CD14-positive monocyte (primary cell): Measurements from ENCODE around the gene CELF2. TPM values are rescaled to one million over a fixed set of nuclear protein-coding genes. Genes with fewer than 3 reads are reported as not detected.

ENCODE experiments used
- DNase-seq, 3 donors: peaks; one replicate each; pipeline ENCODE4 v3.0.0-alpha.2; 2011 to 2022
- H2AFZ ChIP-seq: 2 replicates; pipeline ENCODE4 v1.6.0; 2012; ENCODE audit warnings: mild to moderate bottlenecking, low read depth, low read length, inconsistent platforms; ENCODE audit not compliant: insufficient read depth, poor library complexity, severe bottlenecking
- H3K27ac ChIP-seq, 2 donors: 1 replicate in 1 of 2; 2 replicates in 1 of 2; pipeline ENCODE4 v1.5.1; 2012 to 2013; ENCODE audit warnings: low read length in 2 of 2, control low read depth in 1 of 2, inconsistent platforms in 1 of 2, low read depth in 1 of 2, mild to moderate bottlenecking in 1 of 2
- H3K27me3 ChIP-seq, 2 donors: one replicate each; pipeline versions ENCODE4 v1.6.0 to v1.6.1; 2011 to 2013; ENCODE audit warnings: low read length in 2 of 2; ENCODE audit not compliant: control insufficient read depth in 2 of 2, insufficient read depth in 2 of 2
- H3K36me3 ChIP-seq, 2 donors: replicated peaks in 1 of 2; 1 replicate in 1 of 2; 2 replicates in 1 of 2; pipeline versions ENCODE4 v1.5.1 to v1.6.1; 2012 to 2013; ENCODE audit warnings: low read length in 2 of 2, control low read depth in 1 of 2, inconsistent platforms in 1 of 2, mild to moderate bottlenecking in 1 of 2; ENCODE audit not compliant: insufficient read depth in 2 of 2, control insufficient read depth in 1 of 2
- H3K4me1 ChIP-seq, 2 donors: 1 replicate in 1 of 2; 2 replicates in 1 of 2; pipeline versions ENCODE4 v1.5.1 to v1.6.1; 2012 to 2013; ENCODE audit warnings: low read length in 2 of 2, control low read depth in 1 of 2, inconsistent platforms in 1 of 2, mild to moderate bottlenecking in 1 of 2, moderate library complexity in 1 of 2; ENCODE audit not compliant: insufficient read depth in 2 of 2, control insufficient read depth in 1 of 2
- H3K4me2 ChIP-seq: replicated peaks from 2 replicates; pipeline ENCODE3; 2012; ENCODE audit warnings: low read length, moderate library complexity, mild to moderate bottlenecking; ENCODE audit not compliant: poor library complexity, severe bottlenecking; ENCODE audit errors: extremely low read depth
- H3K4me3 ChIP-seq, 3 experiments: fragments of 200-600 bp in 1 of 3; sonication (generic) in 1 of 3; replicated peaks in 1 of 3; 1 replicate in 2 of 3; 2 replicates in 1 of 3; pipeline ENCODE4 v1.5.1; 2011 to 2013; ENCODE audit warnings: low read length in 3 of 3, mild to moderate bottlenecking in 3 of 3, control low read depth in 2 of 3, low read depth in 2 of 3, inconsistent platforms in 1 of 3, moderate library complexity in 1 of 3
- H3K79me2 ChIP-seq: 2 replicates; pipeline ENCODE4 v1.6.0; 2012; ENCODE audit warnings: mild to moderate bottlenecking, control low read depth, inconsistent platforms, low read length, moderate library complexity; ENCODE audit not compliant: insufficient read depth
- H3K9ac ChIP-seq: 2 replicates; pipeline ENCODE4 v1.6.0; 2017; ENCODE audit warnings: low read length, mild to moderate bottlenecking; ENCODE audit not compliant: insufficient read depth, poor library complexity, severe bottlenecking
- H3K9me3 ChIP-seq, 2 donors: replicated peaks in 1 of 2; 1 replicate in 1 of 2; 2 replicates in 1 of 2; pipeline versions ENCODE4 v1.5.1 to v1.6.1; 2012 to 2013; ENCODE audit warnings: low read length in 2 of 2, control low read depth in 1 of 2; ENCODE audit not compliant: control insufficient read depth in 1 of 2, insufficient read depth in 1 of 2
- H4K20me1 ChIP-seq: 2 replicates; pipeline ENCODE4 v1.6.0; 2012; ENCODE audit warnings: mild to moderate bottlenecking, low read length, control low read depth, moderate library complexity; ENCODE audit not compliant: insufficient read depth
- H3K27ac Mint-ChIP-seq, 7 donors: one replicate each; pipeline ENCODE4 v1.8.0; 2020; ENCODE audit warnings: mild to moderate bottlenecking in 7 of 7, mixed read lengths in 7 of 7, moderate library complexity in 6 of 7, inconsistent platforms in 2 of 7
- H3K27me3 Mint-ChIP-seq, 3 donors: one replicate each; pipeline ENCODE4 v1.8.0; 2021 to 2022; ENCODE audit warnings: low read depth in 3 of 3, mild to moderate bottlenecking in 3 of 3, mixed read lengths in 3 of 3, moderate library complexity in 3 of 3, inconsistent platforms in 1 of 3
- H3K36me3 Mint-ChIP-seq, 2 donors: one replicate each; pipeline ENCODE4 v1.8.0; 2020; ENCODE audit warnings: mixed read lengths in 2 of 2, inconsistent platforms in 1 of 2, mild to moderate bottlenecking in 1 of 2
- H3K4me1 Mint-ChIP-seq: one replicate; pipeline ENCODE4 v1.8.0; 2020; ENCODE audit warnings: mild to moderate bottlenecking, mixed read lengths
- H3K4me3 Mint-ChIP-seq, 2 donors: one replicate each; pipeline ENCODE4 v1.8.0; 2020; ENCODE audit warnings: mild to moderate bottlenecking in 2 of 2, mixed read lengths in 2 of 2, moderate library complexity in 1 of 2
- H3K9me3 Mint-ChIP-seq, 7 donors: one replicate each; pipeline ENCODE4 v1.8.0; 2020 to 2022; ENCODE audit warnings: mixed read lengths in 7 of 7, mild to moderate bottlenecking in 6 of 7, moderate library complexity in 6 of 7, inconsistent platforms in 2 of 7
- WGBS: methylation state at CpG from one replicate; pipeline ENCODE4 v1.1.5; 2013; ENCODE audit warnings: missing lambda C conversion rate; ENCODE audit not compliant: insufficient coverage; 5-methylcytosine and 5-hydroxymethylcytosine counted together
- intact Hi-C, 2 donors: fragments of 100-400 bp; cut with micrococcal nuclease; formaldehyde crosslinking; loops; one replicate each; pipeline versions ENCODE4 v1.15.0 to v1.15.1; 2023
- polyA plus RNA-seq, 3 donors: library from polyadenylated mRNA; depleted of rRNA in 1 of 3; unstranded in 2 of 3; stranded (reverse) in 1 of 3; fragments of 300-500 nt in 2 of 3; fragments of >200 nt in 1 of 3; fragmentation: Illumina TruSeq in 2 of 3; gene quantifications; 1 replicate in 2 of 3; 2 replicates in 1 of 3; pipeline ENCODE4 v1.2.3, GENCODE V29; 2012 to 2021
- TF ChIP-seq, protein P1 (sequence below): fragments of 200-600 bp; IDR thresholded peaks from one replicate; pipeline ENCODE4 v1.8.0; 2022; ENCODE audit warnings: antibody characterized with exemption, mild to moderate bottlenecking

Gene CELF2
- polyA plus RNA-seq, 3 donors, result 53.5 to 93.3 (median 80.5) TPM

DNA sequence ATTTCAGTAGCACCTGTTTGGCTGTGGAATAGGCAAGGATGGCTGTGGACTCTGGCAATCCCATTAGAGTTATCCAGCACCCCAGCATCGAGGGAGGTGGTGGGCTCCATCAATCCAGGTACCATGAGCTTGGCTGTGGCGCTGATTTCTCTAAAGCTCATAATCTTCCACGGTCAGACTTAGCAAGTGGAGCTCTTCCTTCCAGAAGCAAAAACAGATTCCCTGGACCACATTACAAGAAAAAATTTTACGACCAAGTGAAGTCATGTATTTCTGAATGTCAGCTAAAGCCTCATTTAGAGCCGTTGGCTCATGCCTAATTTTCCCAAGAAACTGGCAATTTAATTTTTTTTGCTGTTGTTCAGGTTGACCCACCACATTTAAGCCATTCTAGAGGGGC is 135.1 kb downstream of the CELF2 start:
- Histone ChIP-seq H3K79me2 (no peaks in the 10 kb centered on the region), H3K4me3 (no peak overlapping the region), H3K4me2 (no peak overlapping the region), H3K9me3 (no peaks in the 10 kb centered on the region), H2AFZ (no peak overlapping the region), H3K36me3 (no peaks in the 10 kb centered on the region), H4K20me1 (no peaks in the 10 kb centered on the region), H3K4me1 (peaks cover 31 to 35% of the 10 kb centered on the region in 2 donors), H3K9ac (no peak overlapping the region), H3K27ac (no peak overlapping the region), H3K27me3 (no peaks in the 10 kb centered on the region)
- Mint-ChIP-seq H3K27ac (no peak overlapping the region), H3K27me3 (no peaks in the 10 kb centered on the region), H3K4me1 (peaks cover 37% of the 10 kb centered on the region), H3K4me3 (no peak overlapping the region), H3K36me3 (no peaks in the 10 kb centered on the region), H3K9me3 (no peaks in the 10 kb centered on the region)
- DNase-seq, result no peak
- intact Hi-C loops, result no loop called here
- TF ChIP-seq, protein P1, sequence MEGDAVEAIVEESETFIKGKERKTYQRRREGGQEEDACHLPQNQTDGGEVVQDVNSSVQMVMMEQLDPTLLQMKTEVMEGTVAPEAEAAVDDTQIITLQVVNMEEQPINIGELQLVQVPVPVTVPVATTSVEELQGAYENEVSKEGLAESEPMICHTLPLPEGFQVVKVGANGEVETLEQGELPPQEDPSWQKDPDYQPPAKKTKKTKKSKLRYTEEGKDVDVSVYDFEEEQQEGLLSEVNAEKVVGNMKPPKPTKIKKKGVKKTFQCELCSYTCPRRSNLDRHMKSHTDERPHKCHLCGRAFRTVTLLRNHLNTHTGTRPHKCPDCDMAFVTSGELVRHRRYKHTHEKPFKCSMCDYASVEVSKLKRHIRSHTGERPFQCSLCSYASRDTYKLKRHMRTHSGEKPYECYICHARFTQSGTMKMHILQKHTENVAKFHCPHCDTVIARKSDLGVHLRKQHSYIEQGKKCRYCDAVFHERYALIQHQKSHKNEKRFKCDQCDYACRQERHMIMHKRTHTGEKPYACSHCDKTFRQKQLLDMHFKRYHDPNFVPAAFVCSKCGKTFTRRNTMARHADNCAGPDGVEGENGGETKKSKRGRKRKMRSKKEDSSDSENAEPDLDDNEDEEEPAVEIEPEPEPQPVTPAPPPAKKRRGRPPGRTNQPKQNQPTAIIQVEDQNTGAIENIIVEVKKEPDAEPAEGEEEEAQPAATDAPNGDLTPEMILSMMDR, result no peak
- WGBS, result 98% methylated on average over 5 of the region's 5 CpGs

DNA sequence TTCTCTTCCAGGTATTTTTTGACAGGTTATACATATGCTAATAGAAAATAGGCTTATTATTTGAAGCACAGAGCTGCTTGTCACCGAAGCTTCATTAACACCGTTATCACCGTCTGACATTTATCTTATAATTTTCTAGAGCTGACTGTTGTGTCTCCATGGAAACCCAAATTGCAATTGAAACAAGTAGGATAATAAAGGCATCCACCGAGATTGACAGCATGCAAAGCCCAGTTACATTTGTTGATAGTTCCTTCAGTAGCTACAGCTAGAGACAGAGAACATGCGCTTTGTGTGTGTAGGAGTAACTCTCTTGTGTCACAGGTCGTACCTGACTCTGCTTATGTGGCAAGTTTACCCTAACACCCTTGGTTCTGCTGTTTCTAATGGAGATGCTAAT is 135.6 kb downstream of the CELF2 start:
- H3K4me3 Mint-ChIP-seq, result no peak overlapping the region
- H3K27ac ChIP-seq, result no peak overlapping the region
- H3K9me3 Mint-ChIP-seq, result no peaks in the 10 kb centered on the region
- no peak overlapping the region for H3K9ac ChIP-seq
- H2AFZ ChIP-seq, result no peak overlapping the region
- peaks cover 37% of the 10 kb centered on the region for H3K4me1 Mint-ChIP-seq
- no peaks in the 10 kb centered on the region for H4K20me1 ChIP-seq
- no peaks in the 10 kb centered on the region for H3K9me3 ChIP-seq
- no peak overlapping the region for H3K4me2 ChIP-seq
- H3K36me3 Mint-ChIP-seq, result no peaks in the 10 kb centered on the region
- WGBS, result 100% methylated on average over 1 of the region's 6 CpGs
- no peaks in the 10 kb centered on the region for H3K36me3 ChIP-seq
- no peaks in the 10 kb centered on the region for H3K27me3 ChIP-seq
- intact Hi-C loops, result no loop called here
- no peak overlapping the region for H3K4me3 ChIP-seq
- no peak overlapping the region for H3K27ac Mint-ChIP-seq
- H3K4me1 ChIP-seq, result peaks cover 31 to 35% of the 10 kb centered on the region in 2 donors
- DNase-seq, result no peak
- H3K79me2 ChIP-seq, result no peaks in the 10 kb centered on the region
- H3K27me3 Mint-ChIP-seq, result no peaks in the 10 kb centered on the region
- TF ChIP-seq, protein P1, result no peak
